SK-N-MC (cell line): Measurements from ENCODE around the gene ABO.
"Not testable (repeated sequence)": the region's sequence is repeated elsewhere in the genome, so short reads cannot be mapped to it uniquely, and the experiment has no call there.

Source experiments
- DNase-seq: peaks from one replicate; pipeline ENCODE4 v3.0.0-alpha.2; 2011; ENCODE audit warnings: low read depth, low spot score
- H3K27ac ChIP-seq: fragments of 200-600 bp; sonication (generic); 2 replicates; pipeline ENCODE4 v1.5.1; 2016; ENCODE audit warnings: mixed run types
- H3K36me3 ChIP-seq: fragments of 200-600 bp; sonication (generic); 2 replicates; pipeline ENCODE4 v1.6.1; 2017; ENCODE audit warnings: antibody characterized with exemption, low read length, mixed read lengths; ENCODE audit not compliant: insufficient read depth
- H3K4me3 ChIP-seq: fragments of 200-600 bp; sonication (generic); 2 replicates; pipeline ENCODE4 v1.5.1; 2016
- H3K9ac ChIP-seq: fragments of 200-600 bp; sonication (generic); 2 replicates; pipeline ENCODE4 v1.8.0; 2017; ENCODE audit warnings: mixed run types, mixed read lengths; ENCODE audit not compliant: insufficient read length
- H3K9me3 ChIP-seq: fragments of 200-600 bp; sonication (generic); 2 replicates; pipeline ENCODE4 v1.6.1; 2017; ENCODE audit warnings: low read depth, mild to moderate bottlenecking, antibody characterized with exemption, low read length, moderate library complexity, mixed read lengths
- EZH2 ChIP-seq: fragments of 200-600 bp; sonication (generic); IDR thresholded peaks from one replicate; pipeline ENCODE4 v1.6.1; 2017; ENCODE audit warnings: antibody characterized with exemption
- FOXP2 ChIP-seq: optimal IDR thresholded peaks from 2 replicates; pipeline ENCODE3; 2011; ENCODE audit warnings: mild to moderate bottlenecking, moderate library complexity; ENCODE audit not compliant: insufficient read depth; ENCODE audit errors: extremely low read length, control extremely low read depth
- POLR2AphosphoS5 ChIP-seq: IDR thresholded peaks from 2 replicates; pipeline ENCODE4 v1.6.1; 2012; ENCODE audit warnings: mild to moderate bottlenecking, low read depth, low read length, borderline replicate concordance

The ABO gene

DNA sequence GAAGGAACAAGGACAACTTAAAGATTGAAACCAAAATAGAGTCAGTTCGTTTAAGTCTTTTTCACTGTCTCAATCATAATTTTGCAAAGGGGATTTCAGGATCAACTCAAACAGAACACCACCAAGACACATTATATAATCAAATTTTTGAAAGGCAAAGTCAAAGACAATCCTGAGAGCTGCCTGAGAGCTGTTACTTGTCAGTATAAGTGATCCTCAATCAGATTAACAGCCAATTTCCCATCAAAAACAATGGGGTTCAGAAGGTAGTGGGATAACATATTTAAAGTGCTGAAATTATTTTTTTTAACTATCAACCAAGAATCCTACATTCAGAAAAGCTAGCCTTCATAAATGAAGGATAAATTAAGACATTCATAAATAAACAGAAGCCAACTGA, 19.3 kb upstream of the ABO start:
- H3K27ac ChIP-seq, result no peak overlapping the region

DNA sequence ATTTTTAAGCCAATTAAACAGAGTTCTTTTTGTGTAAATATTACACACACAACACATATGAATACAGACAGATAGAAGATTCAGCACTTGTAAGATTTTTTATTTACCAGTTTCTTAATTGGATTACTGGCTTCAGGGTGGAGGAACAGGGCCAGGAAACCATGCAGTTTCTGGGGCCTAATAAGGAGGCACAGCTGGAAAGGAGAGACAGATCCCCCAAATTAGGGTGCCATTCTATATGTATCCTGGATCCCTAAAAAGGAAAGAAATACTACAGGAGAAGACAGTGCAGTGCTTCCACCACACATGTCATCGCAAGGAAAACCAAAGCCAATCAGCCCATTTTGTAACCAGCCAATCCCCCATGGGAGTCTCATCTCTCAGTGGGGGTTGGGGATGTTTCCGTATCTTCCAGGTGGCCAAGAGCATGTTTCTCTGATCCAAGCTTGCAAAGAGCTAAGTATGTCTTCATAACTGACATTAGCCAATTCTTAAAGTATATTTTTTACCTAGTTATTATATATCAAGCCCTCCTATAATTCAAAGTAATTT, 15.8 kb upstream of the ABO start:
- Histone ChIP-seq H3K9ac (no peak overlapping the region), H3K36me3 (no peaks in the 10 kb centered on the region), H3K27ac (no peak overlapping the region), H3K9me3 (0 out of 2 replicates have a peak, but pooled peaks cover 3% of the 10 kb centered on the region), H3K4me3 (no peak overlapping the region)
- no peak for TF ChIP-seq EZH2
- no peak for TF ChIP-seq FOXP2
- no peak for TF ChIP-seq POLR2AphosphoS5
- no peak for DNase-seq

More for the DNA sequence above, 19.3 kb upstream of the ABO start:
- TF ChIP-seq POLR2AphosphoS5, result no peak
- TF ChIP-seq EZH2, result no peak
- H3K4me3 ChIP-seq, result no peak overlapping the region
- DNase-seq, result no peak
- H3K36me3 ChIP-seq, result no peaks in the 10 kb centered on the region
- H3K9ac ChIP-seq, result no peak overlapping the region
- H3K9me3 ChIP-seq, result 0 out of 2 replicates have a peak, but pooled peaks cover 3% of the 10 kb centered on the region

DNA sequence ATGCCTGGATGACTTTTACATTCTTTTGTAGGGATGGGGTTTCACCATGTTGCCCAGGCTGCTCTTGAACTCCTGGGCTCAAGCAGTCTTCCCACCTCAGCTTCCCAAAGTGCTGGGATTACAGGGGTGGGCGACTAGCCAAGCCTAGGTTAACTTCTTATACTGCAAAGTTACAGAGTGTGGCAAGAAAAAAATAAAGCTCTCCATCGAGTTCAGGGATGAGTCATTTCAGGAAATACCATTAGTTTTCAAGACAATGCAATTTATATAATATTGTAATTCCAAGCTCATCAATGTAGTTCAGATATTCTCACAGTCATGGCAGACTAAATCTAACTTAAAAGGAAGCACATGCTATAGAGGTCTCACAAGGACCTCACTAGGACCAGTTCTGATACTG, 11.5 kb upstream of the ABO start:
- no peak for DNase-seq
- 0 out of 2 replicates have a peak, but pooled peaks cover 3% of the 10 kb centered on the region for H3K9me3 ChIP-seq
- no peak overlapping the region for H3K9ac ChIP-seq
- H3K36me3 ChIP-seq, result no peaks in the 10 kb centered on the region
- H3K4me3 ChIP-seq, result no peak overlapping the region
- no peak overlapping the region for H3K27ac ChIP-seq
- no peak for TF ChIP-seq FOXP2
- no peak for TF ChIP-seq EZH2
- no peak for TF ChIP-seq POLR2AphosphoS5

DNA sequence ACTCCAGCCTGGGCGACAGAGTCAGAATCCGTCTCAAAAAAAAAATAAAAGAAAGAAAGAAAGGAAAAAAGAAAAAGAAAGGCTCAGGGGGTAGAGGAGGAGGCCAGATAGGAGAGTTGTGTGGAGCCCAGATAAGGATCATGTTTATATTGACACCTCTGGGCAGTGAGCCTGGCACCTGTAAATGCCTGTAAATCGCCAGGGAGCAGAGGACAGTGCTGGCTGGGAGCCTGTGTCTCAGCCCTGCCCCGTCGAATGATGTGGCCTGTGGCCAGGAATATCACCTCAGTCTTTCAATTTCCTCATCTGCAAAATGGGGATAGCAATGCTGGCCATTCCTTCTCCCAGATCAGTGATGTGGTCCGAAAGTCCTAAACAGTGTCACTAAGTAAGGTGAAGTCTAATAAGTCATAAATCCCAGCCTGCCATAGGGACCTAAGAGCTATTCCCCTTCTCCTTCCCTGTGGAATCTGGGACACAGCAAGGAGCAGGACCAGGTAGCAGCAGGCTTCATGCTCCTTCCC, 10.3 kb upstream of the ABO start:
- TF ChIP-seq POLR2AphosphoS5 (no peak), EZH2 (no peak), FOXP2 (no peak)
- Histone ChIP-seq H3K4me3 (no peak overlapping the region), H3K27ac (no peak overlapping the region), H3K9me3 (no peaks in the 10 kb centered on the region), H3K36me3 (no peaks in the 10 kb centered on the region), H3K9ac (no peak overlapping the region)
- no peak for DNase-seq

DNA sequence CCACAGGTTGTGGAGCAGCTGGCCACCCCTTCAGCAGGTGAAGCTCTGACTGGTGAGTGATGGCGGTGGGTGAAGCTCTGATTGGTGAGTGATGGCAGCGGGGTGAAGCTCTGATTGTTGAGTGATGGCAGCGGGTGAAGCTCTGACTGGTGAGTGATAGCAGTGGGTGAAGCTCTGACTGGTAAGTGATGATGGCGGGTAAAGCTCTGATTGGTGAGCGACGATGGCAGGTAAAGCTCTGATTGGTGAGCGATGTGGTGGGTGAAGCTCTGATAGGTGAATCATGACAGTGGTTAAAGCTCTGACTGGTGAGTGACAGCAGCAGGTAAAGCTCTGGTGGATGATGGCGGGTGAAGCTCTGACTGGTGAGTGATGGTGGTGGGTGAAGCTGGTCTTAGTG, 9.4 kb upstream of the ABO start:
- H3K9ac ChIP-seq, result no peak overlapping the region
- H3K4me3 ChIP-seq, result no peak overlapping the region
- DNase-seq, result no peak
- TF ChIP-seq POLR2AphosphoS5 (no peak), EZH2 (no peak), FOXP2 (no peak)
- no peak overlapping the region for H3K27ac ChIP-seq
- no peaks in the 10 kb centered on the region for H3K36me3 ChIP-seq
- no peaks in the 10 kb centered on the region for H3K9me3 ChIP-seq

DNA sequence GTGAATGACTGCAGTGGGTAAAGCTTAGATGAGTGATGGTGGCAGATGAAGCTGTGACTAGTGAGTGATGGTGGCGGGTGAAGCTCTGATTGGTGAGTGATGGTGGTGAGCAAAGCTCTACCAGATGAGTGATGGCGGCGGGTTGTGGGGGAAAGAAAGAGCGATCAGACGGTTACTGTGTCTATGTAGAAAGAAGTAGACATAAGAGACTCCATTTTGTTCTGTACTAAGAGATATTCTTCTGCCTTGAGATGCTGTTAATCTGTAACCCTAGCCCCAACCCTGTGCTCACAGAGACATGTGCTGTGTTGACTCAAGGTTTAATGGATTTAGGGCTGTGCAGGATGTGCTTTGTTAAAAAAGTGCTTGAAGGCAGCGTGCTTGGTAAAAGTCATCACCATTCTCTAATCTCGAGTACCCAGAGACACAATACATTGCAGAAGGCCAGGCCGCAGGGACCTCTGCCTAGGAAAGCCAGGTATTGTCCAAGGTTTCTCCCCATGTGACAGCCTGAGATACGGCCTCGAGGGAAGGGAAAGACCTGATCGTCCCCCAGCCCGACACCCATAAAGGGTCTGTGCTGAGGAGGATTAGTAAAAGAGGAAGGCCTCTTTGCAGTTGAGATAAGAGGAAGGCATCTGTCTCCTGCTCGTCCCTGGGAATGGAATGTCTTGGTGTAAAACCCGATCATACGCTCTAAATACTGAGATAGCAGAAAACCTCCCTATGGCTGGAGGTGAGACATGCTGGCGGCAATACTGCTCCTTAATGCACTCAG, 8.4 kb upstream of the ABO start:
- H3K9ac ChIP-seq, H3K27ac ChIP-seq, H3K9me3 ChIP-seq, DNase-seq, H3K4me3 ChIP-seq, H3K36me3 ChIP-seq: not testable (repeated sequence)

DNA sequence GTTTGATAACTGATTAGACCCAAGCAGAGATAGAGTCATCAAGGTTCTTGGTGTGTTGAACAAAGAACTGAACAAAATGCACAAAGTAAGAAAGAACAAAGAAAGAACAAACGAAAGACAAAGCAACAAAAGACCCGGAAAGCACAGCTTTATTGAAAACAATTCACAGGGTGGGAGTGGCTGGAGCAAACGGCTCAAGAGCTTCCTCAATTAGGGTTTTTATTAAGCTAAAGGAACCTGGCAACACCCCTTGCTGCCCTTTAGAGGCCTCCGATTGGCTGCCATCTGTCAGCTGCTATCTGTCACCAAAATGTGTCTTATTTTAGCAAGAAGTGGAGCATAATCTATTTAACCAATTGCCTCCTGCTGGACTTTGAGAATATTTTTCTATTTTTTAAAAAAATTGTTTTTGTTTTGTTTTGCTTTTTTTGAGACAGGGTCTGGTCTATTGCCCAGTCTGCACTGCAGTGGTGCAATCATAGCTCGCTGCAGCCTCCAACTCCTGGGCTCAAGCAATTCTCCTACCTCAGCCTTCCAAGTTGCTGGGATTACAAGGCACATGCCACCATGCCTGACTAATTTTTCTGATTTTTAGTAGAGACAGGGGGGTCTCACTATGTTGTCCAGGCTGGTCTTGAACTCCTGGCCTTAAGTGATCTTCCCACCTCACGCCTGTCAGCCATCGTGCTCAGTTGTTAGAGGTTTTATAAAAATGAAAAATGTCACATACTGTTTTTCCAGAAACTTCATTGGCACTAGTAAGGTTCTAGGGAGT, 7.7 kb upstream of the ABO start:
- Histone ChIP-seq H3K36me3 (no peaks in the 10 kb centered on the region), H3K4me3 (no peak overlapping the region), H3K9ac (no peak overlapping the region), H3K9me3 (no peaks in the 10 kb centered on the region), H3K27ac (no peak overlapping the region)
- no peak for DNase-seq
- TF ChIP-seq POLR2AphosphoS5 (no peak), EZH2 (no peak), FOXP2 (no peak)

DNA sequence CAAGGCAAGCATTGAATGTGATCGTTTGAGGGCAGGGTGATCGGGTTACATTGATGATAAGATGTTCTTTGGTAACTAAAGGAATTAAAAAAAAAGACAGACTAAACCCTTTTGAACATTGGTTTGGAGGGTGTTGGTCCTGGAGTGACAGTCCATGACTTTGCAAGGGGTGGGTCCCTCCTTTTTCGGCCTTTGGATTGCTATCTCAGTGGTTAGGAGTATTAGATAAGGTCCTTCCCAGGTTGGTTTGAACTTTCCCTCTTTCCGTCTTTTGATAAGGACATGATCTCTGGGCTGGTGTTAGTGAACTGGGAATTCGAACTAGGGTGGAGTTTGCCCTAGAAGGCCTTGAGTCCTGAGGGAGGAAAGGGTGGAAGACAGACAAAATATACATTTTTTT, 5.4 kb upstream of the ABO start:
- no peaks in the 10 kb centered on the region for H3K9me3 ChIP-seq
- TF ChIP-seq POLR2AphosphoS5 (no peak), EZH2 (no peak), FOXP2 (no peak)
- no peak overlapping the region for H3K9ac ChIP-seq

More for the DNA sequence above, 5.4 kb upstream of the ABO start:
- no peak overlapping the region for H3K27ac ChIP-seq
- DNase-seq, result no peak
- H3K4me3 ChIP-seq, result no peak overlapping the region
- H3K36me3 ChIP-seq, result no peaks in the 10 kb centered on the region
